Transverse colon (tissue), 4 donors: Measurements from ENCODE around the gene BAG5. TPM values are rescaled to one million over a fixed set of nuclear protein-coding genes. Genes with fewer than 3 reads are reported as not detected.

Experiments used
- DNase-seq: peaks from one replicate; pipeline ENCODE4 v3.0.0-alpha.2; 2019
- H3K27ac ChIP-seq, 4 donors: fragments of 200-600 bp; sonication (generic); 2 replicates each; pipeline ENCODE4 v1.5.1; 2016 to 2018; ENCODE audit warnings: inconsistent platforms in 4 of 4
- H3K27me3 ChIP-seq: fragments of 200-600 bp; sonication (generic); 2 replicates; pipeline ENCODE4 v1.5.1; 2017; ENCODE audit warnings: inconsistent platforms
- H3K36me3 ChIP-seq, 4 donors: fragments of 200-600 bp; sonication (generic); 2 replicates each; pipeline ENCODE4 v1.5.1; 2017 to 2019; ENCODE audit warnings: inconsistent platforms in 4 of 4
- H3K4me1 ChIP-seq, 4 donors: fragments of 200-600 bp; sonication (generic); 2 replicates each; pipeline ENCODE4 v1.5.1; 2017 to 2020; ENCODE audit warnings: inconsistent platforms in 4 of 4
- H3K4me3 ChIP-seq, 4 donors: fragments of 200-600 bp; sonication (generic); 1 replicate in 1 of 4; 2 replicates in 3 of 4; pipeline versions ENCODE4 v1.5.1 to v1.6.1; 2017 to 2019; ENCODE audit warnings: inconsistent platforms in 4 of 4
- H3K9me3 ChIP-seq, 2 donors: fragments of 200-600 bp; sonication (generic); 2 replicates each; pipeline ENCODE4 v1.5.1; 2017 to 2019; ENCODE audit warnings: inconsistent platforms in 2 of 2
- EP300 ChIP-seq: sonication (generic); formaldehyde crosslinking; IDR thresholded peaks from one replicate; pipeline ENCODE4 v1.6.1; 2017; ENCODE audit warnings: antibody characterized with exemption, low read depth
- POLR2A ChIP-seq: fragments of 450-650 bp; IDR thresholded peaks from one replicate; pipeline ENCODE4 v1.6.1; 2016; ENCODE audit warnings: antibody characterized with exemption, mild to moderate bottlenecking, moderate library complexity
- POLR2AphosphoS5 ChIP-seq, 3 donors: sonication (generic); formaldehyde crosslinking; IDR thresholded peaks; one replicate each; pipeline ENCODE4 v1.6.1; 2016; ENCODE audit warnings: antibody characterized with exemption in 3 of 3
- WGBS, 2 donors: methylation state at CpG; one replicate each; pipeline ENCODE4 v1.1.5; 2018; ENCODE audit warnings: low coverage in 1 of 2; 5-methylcytosine and 5-hydroxymethylcytosine counted together
- in situ Hi-C, 4 donors: fragments of 200-750 bp; cut with MboI; loops; one replicate each; pipeline versions ENCODE4 v1.15.0 to v1.15.1; 2017; ENCODE audit warnings: low sequenced_read_pairs in 3 of 4, low pct_ligation_motif_present in 1 of 4, low pct_unique_long_range_greater_than_20kb in 1 of 4
- intact Hi-C: fragments of 100-400 bp; cut with DNase I; formaldehyde crosslinking; loops from one replicate; pipeline ENCODE4 v1.15.1; 2023; ENCODE audit warnings: low total_unique reads
- total RNA-seq, 4 donors: library from RNA; depleted of rRNA; stranded (reverse); fragments of >200 nt; gene quantifications; one replicate each; pipeline ENCODE4 v1.1.0, GENCODE V29; 2016
- TF ChIP-seq, protein P1 (sequence below), 5 experiments: fragments of 200-600 bp in 3 of 5; fragments of 450-650 bp in 2 of 5; sonication (generic) in 3 of 5; IDR thresholded peaks; 1 replicate in 2 of 5; 2 replicates in 3 of 5; pipeline ENCODE4 v1.5.1; 2016 to 2017; ENCODE audit warnings: antibody characterized with exemption in 5 of 5, inconsistent platforms in 3 of 5, mild to moderate bottlenecking in 2 of 5, moderate library complexity in 1 of 5

BAG5 gene
- total RNA-seq, 4 donors from 2014 or later = 10.8 to 26.3 (median 23.9) TPM

DNA sequence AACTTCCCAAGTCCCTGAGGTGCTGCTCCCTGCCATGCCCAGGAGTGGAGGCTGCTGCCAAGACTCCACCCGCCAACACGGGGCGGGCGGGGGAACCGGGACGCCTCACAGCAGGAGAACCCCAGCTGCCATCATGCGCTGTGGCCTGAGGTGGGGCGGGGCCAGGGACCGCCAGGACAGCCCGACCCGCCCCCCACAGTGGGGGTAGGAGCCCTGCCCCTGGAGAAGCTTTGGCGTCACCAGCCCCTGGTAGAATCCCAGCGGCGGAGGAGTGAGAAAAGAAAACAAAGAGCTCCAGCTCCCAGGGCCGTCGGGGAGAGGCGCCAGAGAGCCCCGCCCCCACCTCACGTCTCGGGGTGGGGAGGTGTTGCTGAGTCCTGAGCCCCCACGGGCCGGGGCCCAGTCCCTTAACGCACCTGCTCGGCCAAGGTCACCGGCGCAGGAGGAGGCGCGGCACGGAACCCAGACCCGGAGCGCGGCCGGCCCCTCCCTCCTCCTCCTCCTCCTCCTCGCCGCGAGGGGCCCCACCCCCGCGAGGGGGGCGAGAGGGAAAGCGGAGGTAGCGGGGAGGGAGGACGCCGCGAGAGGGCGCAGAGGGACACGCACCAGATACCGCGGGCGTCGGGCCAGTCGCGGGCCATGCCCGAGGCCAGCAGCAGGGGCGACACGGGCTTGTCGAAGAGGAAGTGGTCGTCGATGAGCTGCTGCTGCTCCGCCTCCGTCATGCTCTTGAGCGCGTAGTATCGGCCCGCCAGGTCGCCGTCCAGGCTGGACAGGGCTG is 41.6 kb downstream of the BAG5 start:
- TF ChIP-seq, protein P1, sequence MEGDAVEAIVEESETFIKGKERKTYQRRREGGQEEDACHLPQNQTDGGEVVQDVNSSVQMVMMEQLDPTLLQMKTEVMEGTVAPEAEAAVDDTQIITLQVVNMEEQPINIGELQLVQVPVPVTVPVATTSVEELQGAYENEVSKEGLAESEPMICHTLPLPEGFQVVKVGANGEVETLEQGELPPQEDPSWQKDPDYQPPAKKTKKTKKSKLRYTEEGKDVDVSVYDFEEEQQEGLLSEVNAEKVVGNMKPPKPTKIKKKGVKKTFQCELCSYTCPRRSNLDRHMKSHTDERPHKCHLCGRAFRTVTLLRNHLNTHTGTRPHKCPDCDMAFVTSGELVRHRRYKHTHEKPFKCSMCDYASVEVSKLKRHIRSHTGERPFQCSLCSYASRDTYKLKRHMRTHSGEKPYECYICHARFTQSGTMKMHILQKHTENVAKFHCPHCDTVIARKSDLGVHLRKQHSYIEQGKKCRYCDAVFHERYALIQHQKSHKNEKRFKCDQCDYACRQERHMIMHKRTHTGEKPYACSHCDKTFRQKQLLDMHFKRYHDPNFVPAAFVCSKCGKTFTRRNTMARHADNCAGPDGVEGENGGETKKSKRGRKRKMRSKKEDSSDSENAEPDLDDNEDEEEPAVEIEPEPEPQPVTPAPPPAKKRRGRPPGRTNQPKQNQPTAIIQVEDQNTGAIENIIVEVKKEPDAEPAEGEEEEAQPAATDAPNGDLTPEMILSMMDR (IDR thresholded peaks at IDR 0.05) = peak; percentile 47 to 83 (median 61)
- TF ChIP-seq POLR2A (peak; percentile 73), POLR2AphosphoS5 (IDR thresholded peaks at IDR 0.05) (peak; percentile 60 to 86 (median 86)), EP300 (no peak)
- WGBS, 2 donors = 7% methylated on average over 18 of the region's 66 CpGs; no CpG with 5 or more reads in 1 of the 2 donors
- H3K27ac ChIP-seq = peak overlapping the region; percentile 89 to 95 (median 92)
- intact Hi-C loops (no loop called here), in situ Hi-C loops (no loop called here)
- peaks cover 10% of the 10 kb centered on the region for H3K27me3 ChIP-seq
- H3K4me1 ChIP-seq = peaks cover 40 to 67% (median 59%) of the 10 kb centered on the region in 4 donors
- DNase-seq = peak; percentile 89
- no peaks in the 10 kb centered on the region for H3K9me3 ChIP-seq
- H3K36me3 ChIP-seq = peaks cover 0 to 4% (median 0%) of the 10 kb centered on the region in 4 donors
- H3K4me3 ChIP-seq = peak overlapping the region; percentile 42 to 72 (median 65)

DNA sequence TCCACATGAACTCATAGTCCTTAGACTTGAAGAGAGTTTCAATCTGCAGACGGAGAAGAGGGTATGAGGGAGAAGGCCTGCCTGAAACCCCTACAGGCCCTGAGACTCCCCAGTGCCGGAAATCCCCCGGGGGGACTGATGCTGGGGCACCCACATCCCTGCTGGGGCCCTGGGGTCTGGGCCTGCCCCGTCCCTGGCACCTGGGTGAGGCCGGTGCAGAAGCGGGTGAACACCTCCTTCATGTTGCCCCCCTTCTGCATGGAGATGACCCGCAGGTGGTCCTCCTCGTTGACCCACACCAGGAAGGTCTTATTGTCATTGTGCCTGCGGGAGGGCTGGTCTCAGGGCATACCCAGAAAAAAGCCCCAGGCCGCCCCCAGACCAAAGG is 42.2 kb downstream of the BAG5 start:
- peak overlapping the region; percentile 89 to 95 (median 92) for H3K27ac ChIP-seq
- TF ChIP-seq EP300 = no peak
- TF ChIP-seq POLR2A = no peak
- TF ChIP-seq, protein P1 (IDR thresholded peaks at IDR 0.05) = no peak
- no peak for TF ChIP-seq POLR2AphosphoS5 (IDR thresholded peaks at IDR 0.05)
- H3K4me1 ChIP-seq = peaks cover 37 to 62% (median 54%) of the 10 kb centered on the region in 4 donors
- H3K9me3 ChIP-seq = no peaks in the 10 kb centered on the region
- peaks cover 0 to 4% (median 0%) of the 10 kb centered on the region in 4 donors for H3K36me3 ChIP-seq
- peaks cover 10% of the 10 kb centered on the region for H3K27me3 ChIP-seq
- no peak for DNase-seq
- peak overlapping the region in 3 of 4 donors; percentile 63 to 72 (median 67) for H3K4me3 ChIP-seq
- in situ Hi-C loops = no loop called here
- intact Hi-C loops = no loop called here
- 54% methylated on average over 8 of the region's 10 CpGs; no CpG with 5 or more reads in 1 of the 2 donors for WGBS, 2 donors

GRCh38 chr14:103519837-103520212 is 42.6 kb downstream of the BAG5 start:
- peaks cover 10% of the 10 kb centered on the region for H3K27me3 ChIP-seq
- H3K4me3 ChIP-seq = peak overlapping the region in 2 of 4 donors; percentile 63 to 67
- H3K4me1 ChIP-seq = peaks cover 37 to 57% (median 52%) of the 10 kb centered on the region in 4 donors
- in situ Hi-C loops (no loop called here), intact Hi-C loops (loop anchor here (2.0 kb wide), 1 partner anchor 27 kb away; no protein-coding TSS in a partner anchor)
- H3K9me3 ChIP-seq = no peaks in the 10 kb centered on the region
- DNase-seq = no peak
- WGBS, 2 donors = 59 to 80% methylated on average over 2 to 17 of the region's 22 CpGs
- peak overlapping the region; percentile 89 to 95 (median 92) for H3K27ac ChIP-seq
- no peak for TF ChIP-seq EP300
- TF ChIP-seq POLR2A = no peak
- TF ChIP-seq, protein P1 (IDR thresholded peaks at IDR 0.05) = no peak
- TF ChIP-seq POLR2AphosphoS5 (IDR thresholded peaks at IDR 0.05) = no peak
- H3K36me3 ChIP-seq = peaks cover 0 to 4% (median 0%) of the 10 kb centered on the region in 4 donors

- WGBS, 2 donors = 43 to 44% methylated on average over 4 to 13 of the region's 13 CpGs
- H3K36me3 ChIP-seq = peaks cover 0 to 4% (median 0%) of the 10 kb centered on the region in 4 donors
- no peaks in the 10 kb centered on the region for H3K9me3 ChIP-seq
- DNase-seq = no peak
- intact Hi-C loops = loop anchor here (2.0 kb wide), 1 partner anchor 28 kb away; no protein-coding TSS in a partner anchor
- no peak for TF ChIP-seq POLR2A
- TF ChIP-seq POLR2AphosphoS5 (IDR thresholded peaks at IDR 0.05) = peak in 2 of 3 donors; percentile 11 to 28
- TF ChIP-seq, protein P1 (IDR thresholded peaks at IDR 0.05) = no peak
- peaks cover 10% of the 10 kb centered on the region for H3K27me3 ChIP-seq
- in situ Hi-C loops = no loop called here
- peak overlapping the region in 1 of 4 donors; percentile 67 for H3K4me3 ChIP-seq
- H3K4me1 ChIP-seq = peaks cover 31 to 51% (median 46%) of the 10 kb centered on the region in 4 donors
- H3K27ac ChIP-seq = peak overlapping the region; percentile 89 to 95 (median 92)
Observed at GRCh38 chr14:103519043-103519836, 43.2 kb downstream of the BAG5 start.
